ENCODE data around the gene ZP3.

DNA sequence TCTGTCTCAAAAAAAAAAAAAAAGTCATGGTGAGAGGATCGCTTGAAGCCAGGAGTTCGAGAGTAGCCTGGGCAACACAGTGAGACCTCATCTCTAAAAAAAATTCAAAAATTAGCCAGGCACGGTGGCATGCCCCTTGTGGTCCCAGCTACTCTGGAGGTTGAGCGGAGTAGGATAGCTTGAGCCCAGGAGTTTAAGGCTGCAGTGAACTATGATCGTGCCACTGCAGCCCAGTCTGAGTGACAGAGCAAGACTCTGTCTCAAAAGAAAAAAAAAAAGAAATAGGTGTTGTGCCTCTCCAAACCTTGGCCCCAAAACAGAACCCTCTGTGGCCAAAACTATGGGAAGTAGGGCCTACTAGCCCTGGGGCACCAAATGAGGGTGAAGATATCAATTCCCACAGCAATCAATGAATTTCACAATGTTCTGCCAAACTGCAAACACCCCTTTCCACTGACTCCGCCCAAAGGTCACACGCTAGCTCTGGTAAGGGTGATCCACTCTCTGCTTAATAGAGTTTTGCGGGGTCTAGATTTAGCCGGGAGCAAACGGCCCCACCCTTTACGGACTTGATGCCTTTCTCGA, 32.1 kb upstream of the ZP3 start:
- no peak for TF ChIP-seq POLR2A (IDR thresholded peaks at IDR 0.05)
- TF ChIP-seq, protein P1, sequence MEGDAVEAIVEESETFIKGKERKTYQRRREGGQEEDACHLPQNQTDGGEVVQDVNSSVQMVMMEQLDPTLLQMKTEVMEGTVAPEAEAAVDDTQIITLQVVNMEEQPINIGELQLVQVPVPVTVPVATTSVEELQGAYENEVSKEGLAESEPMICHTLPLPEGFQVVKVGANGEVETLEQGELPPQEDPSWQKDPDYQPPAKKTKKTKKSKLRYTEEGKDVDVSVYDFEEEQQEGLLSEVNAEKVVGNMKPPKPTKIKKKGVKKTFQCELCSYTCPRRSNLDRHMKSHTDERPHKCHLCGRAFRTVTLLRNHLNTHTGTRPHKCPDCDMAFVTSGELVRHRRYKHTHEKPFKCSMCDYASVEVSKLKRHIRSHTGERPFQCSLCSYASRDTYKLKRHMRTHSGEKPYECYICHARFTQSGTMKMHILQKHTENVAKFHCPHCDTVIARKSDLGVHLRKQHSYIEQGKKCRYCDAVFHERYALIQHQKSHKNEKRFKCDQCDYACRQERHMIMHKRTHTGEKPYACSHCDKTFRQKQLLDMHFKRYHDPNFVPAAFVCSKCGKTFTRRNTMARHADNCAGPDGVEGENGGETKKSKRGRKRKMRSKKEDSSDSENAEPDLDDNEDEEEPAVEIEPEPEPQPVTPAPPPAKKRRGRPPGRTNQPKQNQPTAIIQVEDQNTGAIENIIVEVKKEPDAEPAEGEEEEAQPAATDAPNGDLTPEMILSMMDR (IDR thresholded peaks at IDR 0.05): no peak

Measured in Peyer's patch (tissue), 4 donors.